Activated CD4-positive, alpha-beta T cell treated with anti-CD3 and anti-CD28 coated beads, Interleukin-2, Interleukin-6, amounts not matched to agents 100 ng/mL and 50 ng/mL, durations not matched to agents 16 hours and 8 hours (primary cell): ENCODE data around the gene RNF125.
"Not testable (repeated sequence)": the region's sequence is repeated elsewhere in the genome, so short reads cannot be mapped to it uniquely, and the experiment has no call there.

ENCODE experiments used
- DNase-seq: peaks from one replicate; pipeline ENCODE4 v3.0.0-alpha.2; 2020

RNF125 gene

GRCh38 chr18:32026491-32027086, 8.0 kb downstream of the RNF125 start:
- no peak for DNase-seq

- DNase-seq = no peak
Observed at GRCh38 chr18:32029558-32029957, 10.9 kb downstream of the RNF125 start.

GRCh38 chr18:32032609-32033008, 14.0 kb downstream of the RNF125 start:
- no peak for DNase-seq

GRCh38 chr18:32036506-32037180, 18.0 kb downstream of the RNF125 start:
- DNase-seq = no peak

- no peak for DNase-seq
Observed at GRCh38 chr18:32037616-32038015, 19.0 kb downstream of the RNF125 start.

GRCh38 chr18:32040936-32041335, 22.3 kb downstream of the RNF125 start:
- DNase-seq = peak; percentile 73

- DNase-seq = no peak
Observed at GRCh38 chr18:32042337-32042736, 23.7 kb downstream of the RNF125 start.

- DNase-seq = peak; percentile 28
Observed at GRCh38 chr18:32048507-32049091, 30.0 kb downstream of the RNF125 start.

GRCh38 chr18:32049393-32050171, 31.0 kb downstream of the RNF125 start:
- DNase-seq = peak; percentile 53

GRCh38 chr18:32056613-32057358, 38.2 kb downstream of the RNF125 start:
- no peak for DNase-seq

- no peak for DNase-seq
Observed at GRCh38 chr18:32057624-32058165, 39.1 kb downstream of the RNF125 start.

- DNase-seq = no peak
Observed at GRCh38 chr18:32060026-32060425, 41.4 kb downstream of the RNF125 start.

GRCh38 chr18:32067375-32068167, 48.9 kb downstream of the RNF125 start:
- no peak for DNase-seq

GRCh38 chr18:32072321-32072720, 53.7 kb downstream of the RNF125 start:
- DNase-seq = peak; percentile 24

- peak; percentile 48 for DNase-seq
Observed at GRCh38 chr18:32074206-32074605, 55.6 kb downstream of the RNF125 start.

GRCh38 chr18:32078845-32079244, 60.2 kb downstream of the RNF125 start:
- DNase-seq = no peak

GRCh38 chr18:32081881-32082280, 63.3 kb downstream of the RNF125 start:
- DNase-seq = no peak

GRCh38 chr18:32083781-32084180, 65.2 kb downstream of the RNF125 start:
- DNase-seq = no peak

GRCh38 chr18:32086881-32087280, 68.3 kb downstream of the RNF125 start:
- DNase-seq = no peak

- not testable (repeated sequence) for DNase-seq
Observed at GRCh38 chr18:32090831-32091230, 72.2 kb downstream of the RNF125 start.

- no peak for DNase-seq
Observed at GRCh38 chr18:32091325-32091723, 72.7 kb downstream of the RNF125 start.
